Measurements from ENCODE around the gene POLD3.

Gene POLD3

GRCh38 chr11:74662487-74663103, 70.2 kb downstream of the POLD3 start:
- H3K4me3 ChIP-seq (ENCODE audit: insufficient read length, low read depth): no peak overlapping the region
- TF ChIP-seq SUZ12 (IDR thresholded peaks at IDR 0.05; ENCODE audit: extremely low read depth, insufficient read depth, insufficient read length) (no peak), ZNF274 (IDR thresholded peaks at IDR 0.05; ENCODE audit: low read depth, low read length) (no peak)
- H3K36me3 ChIP-seq (ENCODE audit: insufficient read depth, insufficient read length, low read length): no peaks in the 10 kb centered on the region
- no peaks in the 10 kb centered on the region for H3K4me1 ChIP-seq (ENCODE audit: insufficient read depth, insufficient read length)
- no peaks in the 10 kb centered on the region; the same call in 1 of the 2 replicates for H3K9me3 ChIP-seq (ENCODE audit: insufficient read depth, low read length)
- no peak for DNase-seq (ENCODE audit: low read depth, low spot score)
- no peaks in the 10 kb centered on the region for H3K27me3 ChIP-seq (ENCODE audit: insufficient read depth, insufficient read length)
- no peak overlapping the region for H3K9ac ChIP-seq (ENCODE audit: insufficient read length, low read depth)

DNA sequence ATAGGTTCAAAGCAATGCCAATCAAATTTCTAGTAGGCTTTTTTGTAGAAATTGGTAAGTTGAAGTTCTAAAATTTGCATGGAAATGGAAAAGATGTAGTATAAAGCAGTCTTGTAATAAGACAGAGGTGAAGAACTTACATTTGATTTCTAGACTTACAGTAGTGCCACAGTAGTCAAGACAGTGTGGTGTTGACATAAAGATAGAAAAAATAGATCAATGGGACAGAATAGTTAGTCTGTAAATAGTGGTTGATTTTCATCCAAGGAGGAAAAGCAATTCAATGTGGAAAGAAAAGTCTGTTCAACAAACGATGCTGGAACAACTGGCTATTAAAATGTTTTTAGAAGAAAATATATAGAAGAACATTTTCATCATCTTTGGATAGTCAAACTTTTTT, 70.9 kb downstream of the POLD3 start:
- TF ChIP-seq SUZ12 (IDR thresholded peaks at IDR 0.05; ENCODE audit: extremely low read depth, insufficient read depth, insufficient read length): no peak
- TF ChIP-seq ZNF274 (IDR thresholded peaks at IDR 0.05; ENCODE audit: low read depth, low read length): no peak
- no peak for TF ChIP-seq YY1 (IDR thresholded peaks at IDR 0.05; ENCODE audit: insufficient read depth, insufficient read length)

DNA sequence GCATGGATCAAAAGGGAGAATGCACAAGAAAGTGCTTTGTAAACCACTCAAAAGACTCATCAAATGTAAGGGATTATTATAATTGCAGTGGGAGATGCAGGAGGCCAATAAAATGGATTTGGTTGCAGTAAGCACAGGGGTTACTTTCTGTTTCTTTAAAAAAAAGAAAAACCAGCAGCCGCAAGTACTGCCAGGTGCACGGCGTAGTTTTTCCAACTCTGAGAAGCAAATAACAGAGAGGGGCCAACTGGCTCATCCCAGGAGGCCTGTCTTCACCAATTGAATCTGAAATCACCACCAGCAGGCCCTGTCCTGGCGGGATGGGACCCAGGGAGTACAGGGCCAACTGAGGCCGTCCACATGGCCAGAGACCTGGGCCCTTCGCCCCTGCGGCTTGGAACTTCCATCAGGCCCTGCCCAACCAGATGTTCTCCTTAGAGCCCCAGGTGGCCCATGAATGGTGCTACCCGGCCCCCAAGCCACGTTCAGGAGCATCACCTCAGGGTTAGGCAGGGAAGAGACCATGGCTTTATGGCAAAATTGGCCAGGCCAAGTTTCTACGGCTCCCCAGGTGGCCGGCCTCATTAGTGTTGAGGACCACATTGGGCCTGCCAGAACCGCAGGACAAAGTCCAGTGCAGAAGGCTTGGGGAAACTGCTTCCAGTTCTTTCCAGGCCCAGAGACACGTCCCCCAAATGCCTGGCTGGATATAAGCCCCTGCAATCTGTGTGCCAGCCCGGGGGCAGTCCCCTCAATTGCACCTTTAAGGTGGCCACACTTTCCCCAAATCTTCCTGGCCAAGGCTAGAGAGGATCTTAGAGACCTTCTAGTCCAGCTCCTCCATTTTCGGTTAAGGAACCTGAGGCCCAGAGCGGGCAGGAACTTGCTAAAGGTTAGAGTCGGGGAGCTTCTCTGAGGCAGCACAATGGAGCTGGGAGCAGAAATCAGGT, 77.1 kb downstream of the POLD3 start:
- Histone ChIP-seq H3K4me1 (ENCODE audit: insufficient read depth, insufficient read length) (peaks cover 4% of the 10 kb centered on the region), H3K27me3 (ENCODE audit: insufficient read depth, insufficient read length) (no peaks in the 10 kb centered on the region), H3K9me3 (ENCODE audit: insufficient read depth, low read length) (no peaks in the 10 kb centered on the region), H3K36me3 (ENCODE audit: insufficient read depth, insufficient read length, low read length) (no peaks in the 10 kb centered on the region), H3K4me3 (ENCODE audit: insufficient read length, low read depth) (no peak overlapping the region), H3K9ac (ENCODE audit: insufficient read length, low read depth) (no peak overlapping the region)
- DNase-seq (ENCODE audit: low read depth, low spot score): no peak
- TF ChIP-seq ZNF274 (IDR thresholded peaks at IDR 0.05; ENCODE audit: low read depth, low read length) (no peak), SUZ12 (IDR thresholded peaks at IDR 0.05; ENCODE audit: extremely low read depth, insufficient read depth, insufficient read length) (no peak), YY1 (IDR thresholded peaks at IDR 0.05; ENCODE audit: insufficient read depth, insufficient read length) (no peak)

More for the DNA sequence above, 70.9 kb downstream of the POLD3 start:
- DNase-seq (ENCODE audit: low read depth, low spot score): no peak
- no peaks in the 10 kb centered on the region for H3K4me1 ChIP-seq (ENCODE audit: insufficient read depth, insufficient read length)
- H3K27me3 ChIP-seq (ENCODE audit: insufficient read depth, insufficient read length): no peaks in the 10 kb centered on the region
- H3K36me3 ChIP-seq (ENCODE audit: insufficient read depth, insufficient read length, low read length): no peaks in the 10 kb centered on the region
- H3K9ac ChIP-seq (ENCODE audit: insufficient read length, low read depth): no peak overlapping the region
- no peak overlapping the region for H3K4me3 ChIP-seq (ENCODE audit: insufficient read length, low read depth)
- H3K9me3 ChIP-seq (ENCODE audit: insufficient read depth, low read length): no peaks in the 10 kb centered on the region; the same call in 1 of the 2 replicates

GRCh38 chr11:74670171-74670570, 77.8 kb downstream of the POLD3 start:
- Histone ChIP-seq H3K36me3 (ENCODE audit: insufficient read depth, insufficient read length, low read length) (no peaks in the 10 kb centered on the region), H3K4me3 (ENCODE audit: insufficient read length, low read depth) (no peak overlapping the region), H3K9ac (ENCODE audit: insufficient read length, low read depth) (no peak overlapping the region), H3K4me1 (ENCODE audit: insufficient read depth, insufficient read length) (peaks cover 4% of the 10 kb centered on the region), H3K9me3 (ENCODE audit: insufficient read depth, low read length) (no peaks in the 10 kb centered on the region), H3K27me3 (ENCODE audit: insufficient read depth, insufficient read length) (no peaks in the 10 kb centered on the region)
- no peak for TF ChIP-seq YY1 (IDR thresholded peaks at IDR 0.05; ENCODE audit: insufficient read depth, insufficient read length)
- no peak for TF ChIP-seq SUZ12 (IDR thresholded peaks at IDR 0.05; ENCODE audit: extremely low read depth, insufficient read depth, insufficient read length)
- TF ChIP-seq ZNF274 (IDR thresholded peaks at IDR 0.05; ENCODE audit: low read depth, low read length): no peak
- DNase-seq (ENCODE audit: low read depth, low spot score): no peak

GRCh38 chr11:74671520-74672196, 79.3 kb downstream of the POLD3 start:
- no peak for TF ChIP-seq SUZ12 (IDR thresholded peaks at IDR 0.05; ENCODE audit: extremely low read depth, insufficient read depth, insufficient read length)
- TF ChIP-seq ZNF274 (IDR thresholded peaks at IDR 0.05; ENCODE audit: low read depth, low read length): no peak
- TF ChIP-seq YY1 (IDR thresholded peaks at IDR 0.05; ENCODE audit: insufficient read depth, insufficient read length): no peak
- H3K4me1 ChIP-seq (ENCODE audit: insufficient read depth, insufficient read length): peaks cover 4% of the 10 kb centered on the region
- no peaks in the 10 kb centered on the region for H3K36me3 ChIP-seq (ENCODE audit: insufficient read depth, insufficient read length, low read length)
- H3K27me3 ChIP-seq (ENCODE audit: insufficient read depth, insufficient read length): no peaks in the 10 kb centered on the region
- no peak for DNase-seq (ENCODE audit: low read depth, low spot score)
- H3K9me3 ChIP-seq (ENCODE audit: insufficient read depth, low read length): no peaks in the 10 kb centered on the region
- no peak overlapping the region for H3K4me3 ChIP-seq (ENCODE audit: insufficient read length, low read depth)
- no peak overlapping the region for H3K9ac ChIP-seq (ENCODE audit: insufficient read length, low read depth)

DNA sequence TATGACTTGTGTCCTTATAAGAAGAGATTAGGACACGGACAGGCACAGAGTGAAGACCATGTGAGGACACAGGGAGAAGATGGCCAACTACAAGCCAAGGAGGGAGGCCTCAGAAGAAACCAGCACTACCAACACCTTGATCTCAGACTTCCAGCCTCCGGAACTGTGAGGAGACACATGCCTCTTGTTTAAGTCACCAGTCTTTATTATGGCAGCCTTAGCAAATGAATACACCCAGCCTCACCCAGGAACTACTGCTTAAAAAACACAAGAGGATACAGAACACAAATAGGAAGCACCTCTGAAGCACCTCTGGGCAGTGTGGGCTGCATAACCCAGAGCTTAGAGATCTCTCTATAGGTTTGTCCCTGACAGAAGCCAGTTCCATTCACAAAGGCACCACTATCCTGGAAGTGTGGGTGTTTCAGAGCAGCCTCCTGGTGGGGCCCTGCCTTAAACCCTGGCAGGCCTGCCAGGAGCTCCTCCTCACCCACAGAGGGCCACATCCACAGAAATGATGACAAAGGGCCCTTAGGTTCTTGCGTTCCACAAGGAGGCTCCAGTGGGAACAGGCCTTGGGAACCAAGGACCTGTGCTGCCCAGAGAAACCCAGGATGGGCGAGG, 80.1 kb downstream of the POLD3 start:
- H3K27me3 ChIP-seq (ENCODE audit: insufficient read depth, insufficient read length): no peaks in the 10 kb centered on the region
- H3K4me3 ChIP-seq (ENCODE audit: insufficient read length, low read depth): no peak overlapping the region
- H3K9me3 ChIP-seq (ENCODE audit: insufficient read depth, low read length): no peaks in the 10 kb centered on the region
- TF ChIP-seq ZNF274 (IDR thresholded peaks at IDR 0.05; ENCODE audit: low read depth, low read length) (no peak), YY1 (IDR thresholded peaks at IDR 0.05; ENCODE audit: insufficient read depth, insufficient read length) (no peak), SUZ12 (IDR thresholded peaks at IDR 0.05; ENCODE audit: extremely low read depth, insufficient read depth, insufficient read length) (no peak)
- no peak for DNase-seq (ENCODE audit: low read depth, low spot score)
- H3K4me1 ChIP-seq (ENCODE audit: insufficient read depth, insufficient read length): peaks cover 4% of the 10 kb centered on the region
- no peaks in the 10 kb centered on the region for H3K36me3 ChIP-seq (ENCODE audit: insufficient read depth, insufficient read length, low read length)
- no peak overlapping the region for H3K9ac ChIP-seq (ENCODE audit: insufficient read length, low read depth)

Data from NT2/D1 (cell line).